ENCODE measurements around the gene WBP1L. TPM values are rescaled to one million over a fixed set of nuclear protein-coding genes. Genes with fewer than 3 reads are reported as not detected.

WBP1L gene
- total RNA-seq, 1 donor from 2014 or later = 30.7 TPM

DNA sequence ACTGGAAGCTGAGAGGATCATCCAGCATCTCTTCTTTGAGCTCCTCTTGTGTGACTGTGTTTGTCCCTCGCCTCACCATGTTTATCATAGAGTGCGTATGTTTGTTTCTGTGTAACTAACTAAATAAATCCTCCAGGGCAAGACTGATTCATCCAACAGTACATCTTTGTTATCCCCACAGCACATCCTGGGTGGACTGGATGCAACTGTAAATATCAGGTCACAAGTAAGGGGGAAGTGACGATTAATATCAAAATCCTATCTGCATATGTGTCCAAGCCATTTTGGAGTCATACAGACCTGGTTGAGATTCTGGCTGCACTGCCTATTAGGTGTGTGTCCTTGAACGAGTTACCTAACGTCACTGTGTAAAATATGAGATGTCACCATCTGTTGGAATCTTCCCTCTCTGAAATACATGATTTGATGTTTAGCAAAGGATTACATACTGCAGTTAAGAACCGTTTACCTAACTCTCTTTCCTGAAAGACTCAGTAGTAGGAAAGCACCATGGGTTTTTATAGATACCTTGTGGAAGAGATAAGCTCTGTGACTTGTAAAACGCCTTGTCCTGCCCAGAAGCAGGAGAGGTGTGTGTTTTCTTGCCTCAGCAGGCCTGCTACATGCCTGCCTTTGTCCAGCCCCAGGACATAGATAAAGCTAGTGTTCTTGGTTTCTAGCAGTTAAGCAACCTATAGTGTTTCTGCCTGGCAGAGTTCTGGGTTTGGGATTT, 25.8 kb downstream of the WBP1L start:
- no peak for DNase-seq (ENCODE audit: low spot score, unreplicated experiment)
- peaks cover 5% of the 10 kb centered on the region for H3K36me3 Mint-ChIP-seq (ENCODE audit: insufficient read depth)
- TF ChIP-seq, protein P1, sequence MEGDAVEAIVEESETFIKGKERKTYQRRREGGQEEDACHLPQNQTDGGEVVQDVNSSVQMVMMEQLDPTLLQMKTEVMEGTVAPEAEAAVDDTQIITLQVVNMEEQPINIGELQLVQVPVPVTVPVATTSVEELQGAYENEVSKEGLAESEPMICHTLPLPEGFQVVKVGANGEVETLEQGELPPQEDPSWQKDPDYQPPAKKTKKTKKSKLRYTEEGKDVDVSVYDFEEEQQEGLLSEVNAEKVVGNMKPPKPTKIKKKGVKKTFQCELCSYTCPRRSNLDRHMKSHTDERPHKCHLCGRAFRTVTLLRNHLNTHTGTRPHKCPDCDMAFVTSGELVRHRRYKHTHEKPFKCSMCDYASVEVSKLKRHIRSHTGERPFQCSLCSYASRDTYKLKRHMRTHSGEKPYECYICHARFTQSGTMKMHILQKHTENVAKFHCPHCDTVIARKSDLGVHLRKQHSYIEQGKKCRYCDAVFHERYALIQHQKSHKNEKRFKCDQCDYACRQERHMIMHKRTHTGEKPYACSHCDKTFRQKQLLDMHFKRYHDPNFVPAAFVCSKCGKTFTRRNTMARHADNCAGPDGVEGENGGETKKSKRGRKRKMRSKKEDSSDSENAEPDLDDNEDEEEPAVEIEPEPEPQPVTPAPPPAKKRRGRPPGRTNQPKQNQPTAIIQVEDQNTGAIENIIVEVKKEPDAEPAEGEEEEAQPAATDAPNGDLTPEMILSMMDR (IDR thresholded peaks at IDR 0.05; ENCODE audit: unreplicated experiment) = no peak
- H3K27ac Mint-ChIP-seq = peak overlapping the region; percentile 60
- no peak overlapping the region for H3K4me3 Mint-ChIP-seq (ENCODE audit: low read depth)
- H3K27me3 Mint-ChIP-seq = no peaks in the 10 kb centered on the region
- peaks cover 22% of the 10 kb centered on the region for H3K4me1 Mint-ChIP-seq (ENCODE audit: low read depth)
- no peaks in the 10 kb centered on the region for H3K9me3 Mint-ChIP-seq (ENCODE audit: low read depth)

DNA sequence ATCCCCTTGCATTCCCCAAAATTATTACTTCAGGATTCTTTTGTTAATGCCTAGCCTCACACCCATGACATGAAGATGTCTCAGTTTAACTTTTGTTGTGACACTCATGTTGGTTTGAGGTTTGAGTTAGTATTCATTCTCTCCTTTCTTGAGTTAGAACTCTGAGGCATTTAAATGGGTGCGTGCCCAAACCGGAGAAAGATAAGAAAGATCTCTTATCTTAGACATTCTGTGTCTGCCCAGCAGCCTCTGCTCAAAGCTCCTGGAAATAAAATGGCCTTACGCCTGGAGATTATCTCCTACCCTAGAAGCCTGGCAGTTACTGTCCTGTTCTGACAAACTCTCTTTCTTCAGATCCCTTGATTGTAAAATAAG, 26.3 kb downstream of the WBP1L start:
- Mint-ChIP-seq H3K36me3 (ENCODE audit: insufficient read depth) (peaks cover 5% of the 10 kb centered on the region), H3K27me3 (no peaks in the 10 kb centered on the region), H3K9me3 (ENCODE audit: low read depth) (no peaks in the 10 kb centered on the region), H3K27ac (no peak overlapping the region), H3K4me3 (ENCODE audit: low read depth) (no peak overlapping the region), H3K4me1 (ENCODE audit: low read depth) (peaks cover 25% of the 10 kb centered on the region)
- no peak for DNase-seq (ENCODE audit: low spot score, unreplicated experiment)
- TF ChIP-seq, protein P1 (IDR thresholded peaks at IDR 0.05; ENCODE audit: unreplicated experiment) = no peak

GRCh38 chr10:102770792-102771191, 27.0 kb downstream of the WBP1L start:
- Mint-ChIP-seq H3K27me3 (no peaks in the 10 kb centered on the region), H3K27ac (no peak overlapping the region)

DNA sequence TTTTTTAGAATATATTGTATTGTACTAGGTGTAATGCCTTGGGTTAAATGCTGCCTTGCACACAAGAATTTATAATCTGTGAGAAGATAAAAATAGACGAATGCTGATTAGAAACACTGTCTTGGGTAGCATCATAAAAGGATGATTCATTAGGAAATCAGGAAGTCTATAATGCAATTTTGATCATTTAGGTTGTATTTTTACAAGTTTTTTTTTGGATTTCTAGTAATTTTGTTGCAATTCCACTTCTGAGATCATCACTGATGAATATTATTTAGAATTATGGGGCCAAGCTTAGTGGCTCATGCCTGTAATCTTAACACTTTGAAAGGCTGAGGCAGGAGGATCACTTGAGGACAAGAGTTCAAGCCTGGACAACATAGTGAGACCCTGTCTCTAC, 29.6 kb downstream of the WBP1L start:
- H3K4me3 Mint-ChIP-seq (ENCODE audit: low read depth) = no peak overlapping the region
- peaks cover 52% of the 10 kb centered on the region for H3K4me1 Mint-ChIP-seq (ENCODE audit: low read depth)
- H3K36me3 Mint-ChIP-seq (ENCODE audit: insufficient read depth) = no peaks in the 10 kb centered on the region
- TF ChIP-seq, protein P1 (IDR thresholded peaks at IDR 0.05; ENCODE audit: unreplicated experiment) = no peak
- no peaks in the 10 kb centered on the region for H3K27me3 Mint-ChIP-seq
- no peak for DNase-seq (ENCODE audit: low spot score, unreplicated experiment)
- no peak overlapping the region for H3K27ac Mint-ChIP-seq
- no peaks in the 10 kb centered on the region for H3K9me3 Mint-ChIP-seq (ENCODE audit: low read depth)

More at GRCh38 chr10:102770792-102771191, 27.0 kb downstream of the WBP1L start:
- Mint-ChIP-seq H3K9me3 (ENCODE audit: low read depth) (no peaks in the 10 kb centered on the region), H3K4me3 (ENCODE audit: low read depth) (no peak overlapping the region), H3K36me3 (ENCODE audit: insufficient read depth) (no peaks in the 10 kb centered on the region), H3K4me1 (ENCODE audit: low read depth) (peaks cover 32% of the 10 kb centered on the region)
- no peak for DNase-seq (ENCODE audit: low spot score, unreplicated experiment)
- TF ChIP-seq, protein P1 (IDR thresholded peaks at IDR 0.05; ENCODE audit: unreplicated experiment) = no peak

GRCh38 chr10:102773986-102774385, 30.2 kb downstream of the WBP1L start:
- Mint-ChIP-seq H3K4me3 (ENCODE audit: low read depth) (no peak overlapping the region), H3K9me3 (ENCODE audit: low read depth) (no peaks in the 10 kb centered on the region), H3K27ac (no peak overlapping the region), H3K27me3 (no peaks in the 10 kb centered on the region), H3K4me1 (ENCODE audit: low read depth) (peaks cover 52% of the 10 kb centered on the region), H3K36me3 (ENCODE audit: insufficient read depth) (no peaks in the 10 kb centered on the region)
- TF ChIP-seq, protein P1 (IDR thresholded peaks at IDR 0.05; ENCODE audit: unreplicated experiment) = no peak
- no peak for DNase-seq (ENCODE audit: low spot score, unreplicated experiment)
